Activated CD4-positive, alpha-beta T cell treated with anti-CD3 and anti-CD28 coated beads, Interleukin-2, amount 50 U/mL, for 16 hours (primary cell): ENCODE measurements around the gene MAN2B2.
"Not testable (repeated sequence)": the region's sequence is repeated elsewhere in the genome, so short reads cannot be mapped to it uniquely, and the experiment has no call there.

Source experiments
- DNase-seq: peaks from one replicate; pipeline ENCODE4 v3.0.0-alpha.2; 2020

The MAN2B2 gene

GRCh38 chr4:6644792-6645530, 70.0 kb downstream of the MAN2B2 start:
- DNase-seq = no peak

- no peak for DNase-seq
Observed at GRCh38 chr4:6647169-6647568, 72.2 kb downstream of the MAN2B2 start.

GRCh38 chr4:6647582-6648230, 72.7 kb downstream of the MAN2B2 start:
- DNase-seq = no peak

GRCh38 chr4:6649216-6649615, 74.2 kb downstream of the MAN2B2 start:
- no peak for DNase-seq

GRCh38 chr4:6654211-6654610, 79.2 kb downstream of the MAN2B2 start:
- not testable (repeated sequence) for DNase-seq

- DNase-seq = not testable (repeated sequence)
Observed at GRCh38 chr4:6655291-6655690, 80.3 kb downstream of the MAN2B2 start.

GRCh38 chr4:6655924-6656323, 80.9 kb downstream of the MAN2B2 start:
- no peak for DNase-seq

- DNase-seq = no peak
Observed at GRCh38 chr4:6657242-6658208, 82.5 kb downstream of the MAN2B2 start.

GRCh38 chr4:6658209-6658595, 83.2 kb downstream of the MAN2B2 start:
- DNase-seq = no peak

- peak; percentile 29 for DNase-seq
Observed at GRCh38 chr4:6658597-6659075, 83.6 kb downstream of the MAN2B2 start.

- no peak for DNase-seq
Observed at GRCh38 chr4:6659897-6660296, 84.9 kb downstream of the MAN2B2 start.

GRCh38 chr4:6660430-6660829, 85.4 kb downstream of the MAN2B2 start:
- no peak for DNase-seq

- no peak for DNase-seq
Observed at GRCh38 chr4:6662591-6662990, 87.6 kb downstream of the MAN2B2 start.

- DNase-seq = no peak
Observed at GRCh38 chr4:6663596-6664393, 88.8 kb downstream of the MAN2B2 start.

- DNase-seq = no peak
Observed at GRCh38 chr4:6665320-6665654, 90.3 kb downstream of the MAN2B2 start.

GRCh38 chr4:6668391-6668790, 93.4 kb downstream of the MAN2B2 start:
- no peak for DNase-seq

GRCh38 chr4:6671648-6672047, 96.7 kb downstream of the MAN2B2 start:
- DNase-seq = no peak

GRCh38 chr4:6672131-6672530, 97.1 kb downstream of the MAN2B2 start:
- DNase-seq = no peak

- not testable (repeated sequence) for DNase-seq
Observed at GRCh38 chr4:6672541-6673190, 97.7 kb downstream of the MAN2B2 start.
